ENCODE results near the gene PER1. TPM values are rescaled to one million over a fixed set of nuclear protein-coding genes. Genes with fewer than 3 reads are reported as not detected.

The PER1 gene
- total and polyA plus RNA-seq, 10 of the 15 experiments (the other 5 are each of a cell fraction or from before 2014, with no cell fraction given): 0.02 to 25.1 (median 5.4) TPM

GRCh38 chr17:8152112-8152775 is at the start of gene PER1 (continued):
- peak; percentile 81 for TF ChIP-seq SP1 (IDR thresholded peaks at IDR 0.05; ENCODE audit: low read depth, low read length)
- TF ChIP-seq KDM1A (IDR thresholded peaks at IDR 0.05; ENCODE audit: borderline replicate concordance): no peak
- TF ChIP-seq MYC (IDR thresholded peaks at IDR 0.05; ENCODE audit: insufficient read depth, insufficient read length, insufficient replicate concordance, low read length, severe bottlenecking): no peak
- TF ChIP-seq SUPT20H (IDR thresholded peaks at IDR 0.05; ENCODE audit: borderline replicate concordance, control insufficient read depth, low read depth, low read length): no peak
- peak; percentile 95 for TF ChIP-seq NR2F1 (conservative IDR thresholded peaks at IDR 0.05)
- no peak for TF ChIP-seq RELA (IDR thresholded peaks at IDR 0.05; ENCODE audit: borderline replicate concordance, partially characterized antibody)
- no peak for TF ChIP-seq EP300 (IDR thresholded peaks at IDR 0.05; ENCODE audit: borderline replicate concordance in 1 of 2, control insufficient read depth in 1 of 2, low read depth in 2 of 2, low read length in 2 of 2)
- no peak for TF ChIP-seq ZSCAN29 (IDR thresholded peaks at IDR 0.05)
- TF ChIP-seq ZNF274 (IDR thresholded peaks at IDR 0.05; ENCODE audit: insufficient read depth, insufficient read length): no peak
- TF ChIP-seq YBX1 (IDR thresholded peaks at IDR 0.05): no peak

- Histone ChIP-seq H2AFZ (ENCODE audit: control insufficient read depth, low read depth, low read length) (peak overlapping the region; percentile 82), H3K4me1 (ENCODE audit: control insufficient read depth, insufficient read depth, low read length) (peaks cover 27% of the 10 kb centered on the region), H3K4me2 (ENCODE audit: control insufficient read depth, insufficient read depth) (peak overlapping the region; percentile 51), H4K20me1 (ENCODE audit: control insufficient read depth, insufficient read depth) (no peaks in the 10 kb centered on the region), H3K4me3 (peak overlapping the region; percentile 21), H3K27ac (ENCODE audit: control insufficient read depth, insufficient read depth) (peak overlapping the region; percentile 64), H3K9ac (ENCODE audit: control insufficient read depth, insufficient read depth, low read length) (peak overlapping the region; percentile 41), H3K27me3 (replicated peaks in 1 of 2; ENCODE audit: control insufficient read depth in 2 of 2, insufficient read depth in 2 of 2, low read length in 1 of 2) (no peaks in the 10 kb centered on the region), H3K9me3 (replicated peaks; ENCODE audit: control insufficient read depth, insufficient read depth, low read length) (no peaks in the 10 kb centered on the region), H3K36me3 (ENCODE audit: control insufficient read depth in 2 of 2, insufficient read depth in 2 of 2, low read length in 1 of 2) (no peaks in the 10 kb centered on the region), H3K79me2 (ENCODE audit: control insufficient read depth, insufficient read depth, low read length) (peaks cover 18% of the 10 kb centered on the region)
- DNase-seq (ENCODE audit: low read depth, low spot score) (peak; percentile 87), ATAC-seq (peak; percentile 50), FAIRE-seq (no peak)
- SMC1A ChIA-PET (ENCODE audit: uncharacterized antibody, unreplicated experiment): interaction anchor here (0.6 to 2.0 kb wide), 10 partner anchors 7 to 109 kb away, joined by 3 to 20 read pairs (median 4); partner anchors contain the start of genes AURKB and CTC1
- POLR2A ChIA-PET: interaction anchor here (0.6 to 8.1 kb wide), 14 partner anchors 8 to 72 kb away, joined by 3 to 146 read pairs (median 5); partner anchors contain the start of genes AURKB, CTC1, PER1 and PFAS
- CTCF ChIA-PET: interaction anchor here (0.9 to 2.1 kb wide), 10 partner anchors 9 to 108 kb away, joined by 3 to 8 read pairs (median 4); partner anchors contain the start of gene AURKB
- in situ Hi-C loops (cut with MboI) (no loop called here), intact Hi-C loops (cut with micrococcal nuclease; ENCODE audit: unreplicated experiment) (no loop called here)
- RAD21 ChIA-PET (ENCODE audit: unreplicated experiment): interaction anchor here (0.9 to 8.1 kb wide), 7 partner anchors 18 to 133 kb away, joined by 3 to 117 read pairs (median 5); partner anchors contain the start of genes AURKB and CTC1
- 15% methylated on average over 12 of the region's 12 CpGs for WGBS (ENCODE audit: insufficient coverage, insufficient replicate concordance, low lambda C conversion rate, missing lambda C conversion rate)
- no TSS peak for BruUV-seq (replicated peaks)
- TF ChIP-seq IKZF1 (conservative IDR thresholded peaks at IDR 0.05): no peak
- no peak for TF ChIP-seq GABPA (IDR thresholded peaks at IDR 0.05; ENCODE audit: low read depth)
- no peak for TF ChIP-seq HDGF (IDR thresholded peaks at IDR 0.05)
- no peak for TF ChIP-seq CHD1 (IDR thresholded peaks at IDR 0.05; ENCODE audit: low read depth, low read length)
- TF ChIP-seq TARDBP (IDR thresholded peaks at IDR 0.05; ENCODE audit: borderline replicate concordance): no peak
- no peak for TF ChIP-seq SPI1 (IDR thresholded peaks at IDR 0.05; ENCODE audit: borderline replicate concordance, insufficient read depth, low read depth, low read length)
- TF ChIP-seq TCF7 (IDR thresholded peaks at IDR 0.05; ENCODE audit: borderline replicate concordance): no peak
- peak; percentile 75 for TF ChIP-seq MLLT1 (IDR thresholded peaks at IDR 0.05)
- TF ChIP-seq IRF3 (IDR thresholded peaks at IDR 0.05): no peak
- no peak for TF ChIP-seq ZNF207 (IDR thresholded peaks at IDR 0.05; ENCODE audit: borderline replicate concordance)
- no peak for TF ChIP-seq GATAD2B (conservative IDR thresholded peaks at IDR 0.05; ENCODE audit: low read depth)
Measured at GRCh38 chr17:8192070-8192815, 40.0 kb upstream of the PER1 start.
